AML-193 (cell line): Measurements from ENCODE around the gene KCNAB1.

Experiments used
- DNase-seq, 2 experiments: peaks; one replicate each; lab custom pipeline; 2025; lab: John Stamatoyannopoulos, UW

Gene KCNAB1

DNA sequence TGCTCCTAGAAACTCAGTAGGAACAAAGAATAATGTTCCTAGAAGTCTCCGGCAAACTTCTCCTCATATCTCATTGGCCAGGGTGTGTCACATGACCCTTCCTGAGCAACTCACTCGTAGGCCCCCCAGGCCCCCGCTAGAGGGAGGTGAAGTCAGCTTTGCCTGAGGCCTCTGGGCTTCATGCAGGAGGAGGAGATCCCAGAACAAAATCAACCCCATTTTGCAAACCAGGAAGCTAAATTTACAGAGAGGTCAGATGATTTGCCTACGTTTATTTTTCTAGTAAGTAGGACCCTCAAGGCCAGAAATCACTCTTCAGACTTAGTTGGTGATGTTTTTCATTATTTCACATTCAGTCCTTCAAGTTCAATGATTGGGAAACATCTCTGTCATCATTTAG is 335.5 kb downstream of the KCNAB1 start:
- no peak for DNase-seq

DNA sequence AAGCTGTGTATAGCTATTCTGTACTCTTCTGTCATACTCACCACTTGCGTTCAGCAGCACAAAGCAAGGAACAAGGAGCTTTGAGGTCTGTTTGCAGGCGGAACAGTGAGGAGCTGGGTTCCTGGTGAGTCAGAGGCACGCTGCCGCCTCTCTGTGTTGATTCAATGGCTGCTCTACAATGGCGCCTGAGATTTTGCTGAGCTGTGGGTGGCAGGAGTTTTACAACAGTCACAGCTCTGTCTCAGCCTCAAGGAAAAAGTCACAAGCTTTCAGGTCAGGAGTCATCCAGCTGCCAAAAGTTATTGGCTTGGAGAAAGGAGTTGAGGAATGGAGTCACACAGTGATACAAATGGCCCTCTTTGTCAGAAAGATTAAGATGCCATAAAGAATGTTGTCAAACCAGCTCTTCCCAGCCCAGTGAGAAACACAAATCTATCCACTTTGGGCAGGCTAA is 336.4 kb downstream of the KCNAB1 start:
- no peak for DNase-seq

DNA sequence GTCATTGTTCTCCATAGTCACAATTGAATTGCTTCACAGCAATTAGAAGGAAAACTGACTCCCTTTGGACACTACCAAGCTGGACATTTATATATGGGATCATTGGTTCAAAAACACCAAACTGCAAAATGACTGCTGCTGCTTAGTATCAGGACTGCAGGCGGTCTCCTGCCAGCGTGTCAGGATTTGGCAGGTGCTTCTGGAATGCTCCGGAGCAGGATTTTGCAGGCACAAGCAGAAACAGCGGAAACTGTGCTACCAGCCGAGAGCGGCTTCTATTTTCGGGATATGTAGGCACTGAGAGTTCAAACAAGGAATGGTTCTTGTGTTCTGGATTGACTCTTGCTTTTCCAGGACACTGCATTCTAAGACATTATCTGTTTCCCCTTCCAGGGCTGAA is 339.1 kb downstream of the KCNAB1 start:
- no peak for DNase-seq

DNA sequence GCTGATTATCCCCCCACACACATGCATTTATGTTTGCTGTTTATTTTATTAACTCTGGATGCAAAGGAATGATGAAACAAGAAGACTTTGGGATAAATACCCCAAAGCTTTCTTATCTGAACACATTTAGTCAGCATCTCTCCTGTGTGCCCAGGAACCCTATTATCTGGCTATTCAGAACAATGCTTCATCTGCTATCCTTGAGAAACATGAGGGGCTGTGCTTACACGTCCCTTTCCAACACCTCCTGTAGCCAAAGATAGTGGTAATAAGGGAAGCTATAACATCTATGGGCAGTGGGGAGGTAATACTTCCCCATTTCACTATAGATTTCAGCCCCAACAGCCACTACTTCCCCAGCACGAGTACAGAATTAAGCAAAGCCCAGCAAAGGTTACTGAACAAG is 339.8 kb downstream of the KCNAB1 start:
- DNase-seq, result peak; percentile 13 to 45

DNA sequence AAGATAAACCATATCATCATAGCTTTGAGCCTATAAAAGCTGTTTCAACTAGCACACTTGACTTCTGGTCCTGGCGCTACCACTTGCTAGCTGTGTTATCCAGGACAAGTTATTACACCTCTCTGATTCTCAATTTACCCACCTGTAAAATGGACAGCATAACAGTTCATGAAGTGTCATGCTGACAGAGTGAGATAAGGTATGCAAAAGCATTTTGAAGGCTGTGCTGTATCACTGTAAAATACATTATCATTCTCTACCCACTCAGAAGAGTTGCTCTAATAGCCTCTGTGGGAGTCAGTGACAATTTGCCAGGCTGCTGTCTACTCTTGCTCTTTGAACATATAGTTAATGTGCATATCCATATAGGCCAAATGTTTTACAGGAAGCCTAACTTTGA is 341.5 kb downstream of the KCNAB1 start:
- DNase-seq, result no peak

DNA sequence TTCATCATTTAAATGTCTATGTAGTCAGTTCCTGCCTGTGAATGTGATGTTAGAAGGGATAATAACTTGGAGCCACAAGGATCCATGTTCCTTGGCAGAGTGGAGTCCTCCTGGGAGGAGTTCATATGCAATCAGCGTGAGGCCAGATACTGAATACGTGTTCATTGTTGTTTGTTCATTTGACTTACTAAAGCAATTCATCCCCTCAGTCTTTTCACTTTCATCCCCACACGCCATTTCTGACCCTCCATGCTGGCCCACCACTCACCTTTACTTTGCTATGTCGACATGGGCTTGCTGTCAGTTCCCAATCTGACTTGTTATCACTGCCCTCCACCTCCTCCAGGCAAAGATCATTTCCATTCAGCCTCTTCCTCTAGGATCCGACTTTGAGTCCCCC is 342.7 kb downstream of the KCNAB1 start:
- DNase-seq, result no peak

DNA sequence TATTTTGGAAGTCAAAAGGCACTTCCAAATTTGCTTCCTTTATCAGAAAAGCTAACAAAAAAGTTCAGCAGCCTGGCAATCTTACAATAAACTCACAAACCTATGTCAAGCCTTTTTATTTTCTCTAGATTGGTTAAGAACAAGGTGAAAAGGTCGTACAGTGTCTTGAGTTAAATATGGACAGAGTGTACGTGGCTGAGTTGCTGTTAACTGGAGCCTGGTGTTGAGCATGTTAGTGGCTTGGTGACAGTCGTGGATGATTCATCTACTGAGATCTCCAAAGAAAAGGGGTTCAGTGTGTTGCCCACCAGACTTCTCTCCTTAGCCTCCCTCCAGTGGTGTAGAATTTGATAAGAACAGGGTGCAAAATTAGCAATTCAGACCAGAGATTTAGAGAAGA is 344.8 kb downstream of the KCNAB1 start:
- DNase-seq, result no peak

DNA sequence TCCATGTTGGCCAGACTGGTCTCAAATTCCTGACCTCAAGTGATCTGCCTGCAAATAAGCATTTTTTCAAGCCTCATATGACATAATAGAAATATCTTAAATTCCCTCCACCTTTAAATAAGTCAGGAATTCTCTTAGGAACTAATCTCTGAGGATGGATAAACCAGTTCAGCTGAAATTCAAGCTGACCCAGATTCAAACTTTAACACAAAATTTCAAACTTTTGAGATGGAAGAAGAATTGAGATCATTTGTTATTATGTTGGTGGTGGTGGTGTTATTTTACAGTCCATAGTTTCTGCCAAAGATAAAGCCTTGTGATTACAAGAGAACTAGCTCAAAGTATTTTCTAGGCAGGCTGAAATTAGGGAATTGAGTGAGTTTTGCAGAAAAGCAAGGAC is 349.1 kb downstream of the KCNAB1 start:
- no peak for DNase-seq

DNA sequence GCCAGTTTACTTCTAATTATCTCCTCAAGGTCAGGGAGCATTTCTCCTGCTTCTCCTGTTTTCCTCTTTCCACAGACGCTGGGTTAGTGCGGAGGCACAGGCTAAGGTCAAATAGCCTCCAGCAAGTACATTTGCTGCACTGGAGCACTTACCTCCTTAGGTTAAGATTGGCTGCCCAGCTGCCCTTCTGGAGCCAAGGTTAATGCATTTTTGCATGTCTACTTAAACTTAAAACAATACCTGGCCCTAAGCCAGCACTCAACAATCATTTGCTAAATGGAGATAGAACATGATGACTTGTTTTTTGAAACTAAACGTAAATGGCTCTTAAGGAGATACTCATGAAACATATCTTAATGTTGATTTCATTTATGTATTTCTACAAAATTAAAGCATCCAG is 351.1 kb downstream of the KCNAB1 start:
- DNase-seq, result no peak

DNA sequence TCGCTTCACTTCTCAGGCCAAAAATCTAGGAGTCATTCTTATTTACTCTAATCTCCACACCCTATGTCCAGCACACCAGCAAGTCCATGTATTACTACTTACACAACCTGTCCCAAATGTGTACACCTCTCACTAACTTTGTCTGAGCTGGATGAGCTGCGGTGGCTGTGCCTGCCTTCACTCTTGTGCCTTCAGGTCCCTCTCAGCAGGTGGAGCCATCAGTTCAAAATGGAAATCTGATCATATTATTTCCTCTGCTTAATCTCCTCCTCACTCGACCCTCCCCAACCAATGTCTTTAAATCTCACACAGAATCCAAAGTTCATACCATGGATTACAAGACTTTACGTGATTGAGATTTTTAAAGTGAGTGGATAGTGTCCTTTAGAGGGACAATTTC is 351.8 kb downstream of the KCNAB1 start:
- DNase-seq, result no peak

DNA sequence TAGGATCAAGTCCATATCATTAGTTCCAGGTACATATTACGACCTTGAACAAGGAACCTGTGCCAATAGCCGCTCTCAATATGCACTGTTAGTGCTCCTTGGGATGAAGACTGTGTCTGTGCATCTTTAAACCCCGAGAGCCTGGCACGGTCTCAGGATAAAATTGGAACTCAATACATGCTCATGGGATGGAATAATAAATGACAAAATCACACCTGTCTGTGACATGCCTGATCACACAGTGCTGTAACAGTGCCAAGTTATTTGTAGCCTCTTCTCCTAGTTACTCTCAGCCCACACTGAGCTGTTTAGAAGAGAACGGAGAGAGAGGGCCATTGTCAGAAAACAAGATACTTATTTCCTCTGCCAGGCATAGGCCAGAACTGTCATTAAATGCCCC is 352.3 kb downstream of the KCNAB1 start:
- no peak for DNase-seq

DNA sequence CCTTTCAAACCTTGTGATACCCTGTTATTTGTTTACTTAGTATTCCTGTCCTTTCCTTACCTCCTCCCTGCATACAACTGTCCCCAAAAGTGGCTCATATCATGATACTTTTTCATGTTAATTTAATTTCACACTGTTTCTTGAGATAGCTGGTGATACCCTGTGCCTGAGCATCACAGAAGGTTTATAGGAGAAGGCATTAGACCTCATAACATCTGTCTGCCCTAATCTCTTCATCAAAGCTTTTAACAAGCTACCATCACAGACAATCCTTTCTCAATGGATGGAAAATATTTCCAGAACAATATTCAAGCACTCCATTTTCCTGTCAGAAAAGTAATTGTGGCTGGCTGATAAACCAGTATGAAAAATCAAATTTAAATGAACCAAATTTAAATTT is 353.0 kb downstream of the KCNAB1 start:
- no peak for DNase-seq

DNA sequence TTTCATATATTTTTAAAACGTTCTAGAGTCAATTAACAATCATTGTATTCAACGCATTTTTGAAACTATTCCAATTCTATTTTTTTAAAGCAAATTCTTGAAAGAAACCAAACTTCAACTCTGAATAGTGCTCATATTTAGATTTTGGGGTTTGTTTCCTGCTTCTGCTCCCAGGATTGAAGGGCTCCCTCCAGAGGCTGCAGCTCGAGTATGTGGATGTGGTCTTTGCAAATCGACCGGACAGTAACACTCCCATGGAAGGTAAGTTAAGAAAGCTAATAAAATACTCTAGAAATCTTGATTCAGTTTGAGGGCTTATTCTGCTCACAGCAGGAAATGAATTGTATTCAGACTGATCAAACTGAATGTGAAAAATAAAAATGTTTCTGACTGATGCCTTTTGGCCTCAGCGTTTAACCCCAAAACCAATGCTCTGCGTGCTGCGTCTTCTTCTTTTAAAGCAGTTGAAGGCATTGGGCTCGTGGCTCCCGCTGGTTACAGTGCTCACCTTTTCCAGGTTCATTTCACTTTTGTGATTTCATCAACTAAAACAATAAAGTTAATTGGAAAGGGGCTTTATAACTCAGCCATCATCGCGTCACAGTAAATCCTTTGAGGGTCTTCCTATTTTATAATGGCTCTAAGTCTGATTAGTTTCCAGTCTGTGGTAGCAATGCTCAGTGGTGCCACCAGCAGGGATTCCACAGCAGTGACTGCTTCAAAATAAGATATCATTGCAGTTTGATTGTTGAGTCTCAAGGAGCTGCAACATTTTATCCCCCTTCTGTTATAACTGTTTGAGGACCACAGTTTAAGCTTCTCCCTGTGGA is 354.4 kb downstream of the KCNAB1 start:
- DNase-seq, result no peak

DNA sequence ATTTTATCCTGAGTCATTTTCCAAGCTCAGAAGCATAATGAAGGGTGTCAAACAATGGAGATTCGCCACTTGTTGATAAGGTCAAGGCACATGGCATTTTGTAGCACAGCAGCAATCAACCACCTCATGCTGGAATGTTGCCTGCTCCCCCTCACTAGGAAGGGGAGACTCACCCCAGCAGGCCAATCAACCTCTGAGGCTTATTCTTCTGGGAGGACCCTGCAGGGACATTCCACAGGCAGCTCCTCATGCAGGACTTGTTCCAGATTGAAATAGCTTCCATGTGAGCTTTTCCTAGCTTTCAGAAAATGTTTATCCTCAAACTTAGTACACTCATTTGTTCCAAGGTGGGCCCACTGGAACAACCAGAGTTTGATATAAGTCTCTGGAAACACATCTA is 356.9 kb downstream of the KCNAB1 start:
- no peak for DNase-seq

DNA sequence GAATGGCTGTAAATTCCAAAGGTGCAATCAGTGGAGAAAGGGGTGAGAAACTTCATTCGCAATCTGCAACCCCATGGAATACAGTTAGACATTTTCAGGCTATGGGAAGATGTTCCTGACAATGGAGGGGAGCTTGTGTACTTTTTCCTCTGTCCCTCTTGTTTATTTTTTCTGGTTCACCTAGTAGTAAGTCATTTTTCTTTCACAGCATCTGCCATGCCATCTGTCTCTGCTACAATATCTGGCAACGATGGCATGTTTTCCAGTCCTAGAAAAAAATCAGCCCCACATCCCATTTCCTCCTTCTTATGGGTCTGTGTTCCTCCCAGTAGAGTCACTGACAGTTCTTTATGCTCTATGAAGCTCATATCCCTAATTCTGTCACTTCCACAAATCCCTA is 358.5 kb downstream of the KCNAB1 start:
- DNase-seq, result no peak

DNA sequence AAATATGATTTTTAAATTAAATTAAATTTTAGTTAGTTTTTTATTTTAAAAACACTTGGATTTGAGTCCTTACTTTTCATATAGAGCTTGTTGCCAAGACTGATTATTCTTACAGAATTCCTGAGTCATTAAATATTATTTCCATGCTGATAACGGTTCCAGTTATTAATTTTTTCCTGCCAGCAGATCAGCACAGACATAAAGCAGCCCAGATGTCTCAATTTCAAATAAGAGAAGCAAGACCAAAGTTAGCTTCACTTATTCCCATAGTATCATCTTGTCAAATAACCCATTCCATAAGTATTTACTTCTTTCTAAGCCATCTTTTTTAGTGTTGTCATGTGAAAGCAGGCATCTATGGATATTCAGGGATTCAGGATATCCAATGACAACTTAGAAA is 359.2 kb downstream of the KCNAB1 start:
- DNase-seq, result no peak

DNA sequence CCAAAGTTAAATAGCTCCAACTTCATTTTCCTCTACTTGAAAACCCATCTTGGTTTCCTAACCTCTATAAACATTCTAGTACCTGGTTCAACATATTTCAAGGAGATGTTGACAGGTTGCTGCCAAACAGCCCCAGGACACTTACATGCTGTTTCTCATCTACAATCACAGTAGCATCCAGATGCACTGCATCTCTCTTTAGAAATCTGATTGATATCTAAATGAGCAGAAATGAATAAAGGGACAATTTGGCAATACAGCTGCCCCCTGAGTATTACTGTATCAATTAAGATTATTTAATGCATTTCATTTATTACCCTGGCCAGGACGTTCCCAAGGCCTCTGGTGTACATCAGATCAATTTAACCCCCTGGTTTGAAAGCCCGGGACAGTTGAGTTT is 360.6 kb downstream of the KCNAB1 start:
- no peak for DNase-seq

DNA sequence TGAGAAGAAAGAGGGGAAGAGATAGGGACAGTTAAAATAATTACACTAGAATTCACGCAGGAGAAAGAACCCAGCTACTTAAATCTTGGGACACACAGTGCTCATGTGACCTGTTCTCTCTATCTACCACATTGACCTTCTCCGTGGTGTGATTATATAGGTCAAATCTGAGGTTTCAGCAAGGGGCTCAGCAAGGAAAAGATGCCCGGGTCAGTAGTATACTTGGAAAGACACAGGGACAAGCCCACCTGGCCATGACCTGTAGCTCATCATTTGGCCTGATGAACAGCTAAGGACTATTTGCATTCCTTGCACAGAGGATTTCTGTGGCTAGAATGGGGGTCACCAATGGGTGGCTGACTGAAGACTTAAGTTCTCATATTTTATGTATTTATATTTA is 362.6 kb downstream of the KCNAB1 start:
- DNase-seq, result no peak

DNA sequence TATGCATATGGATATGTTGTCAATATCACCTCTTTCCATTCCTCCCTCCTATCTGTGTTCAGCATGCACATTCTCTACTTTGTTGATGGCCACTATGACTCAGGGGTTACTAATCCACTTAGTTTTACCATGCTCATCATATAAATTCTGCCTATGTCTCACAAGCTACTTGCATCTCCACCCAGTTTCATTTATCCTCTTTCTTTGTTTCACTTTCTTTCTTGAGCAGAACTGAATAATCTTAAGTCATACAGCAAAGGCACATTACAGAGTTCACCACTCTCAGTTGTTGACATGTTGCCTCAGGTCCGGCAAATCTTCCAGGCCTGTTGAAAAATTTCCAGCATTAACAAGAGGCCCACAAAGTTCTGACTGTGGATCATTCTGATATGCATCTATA is 363.0 kb downstream of the KCNAB1 start:
- no peak for DNase-seq

DNA sequence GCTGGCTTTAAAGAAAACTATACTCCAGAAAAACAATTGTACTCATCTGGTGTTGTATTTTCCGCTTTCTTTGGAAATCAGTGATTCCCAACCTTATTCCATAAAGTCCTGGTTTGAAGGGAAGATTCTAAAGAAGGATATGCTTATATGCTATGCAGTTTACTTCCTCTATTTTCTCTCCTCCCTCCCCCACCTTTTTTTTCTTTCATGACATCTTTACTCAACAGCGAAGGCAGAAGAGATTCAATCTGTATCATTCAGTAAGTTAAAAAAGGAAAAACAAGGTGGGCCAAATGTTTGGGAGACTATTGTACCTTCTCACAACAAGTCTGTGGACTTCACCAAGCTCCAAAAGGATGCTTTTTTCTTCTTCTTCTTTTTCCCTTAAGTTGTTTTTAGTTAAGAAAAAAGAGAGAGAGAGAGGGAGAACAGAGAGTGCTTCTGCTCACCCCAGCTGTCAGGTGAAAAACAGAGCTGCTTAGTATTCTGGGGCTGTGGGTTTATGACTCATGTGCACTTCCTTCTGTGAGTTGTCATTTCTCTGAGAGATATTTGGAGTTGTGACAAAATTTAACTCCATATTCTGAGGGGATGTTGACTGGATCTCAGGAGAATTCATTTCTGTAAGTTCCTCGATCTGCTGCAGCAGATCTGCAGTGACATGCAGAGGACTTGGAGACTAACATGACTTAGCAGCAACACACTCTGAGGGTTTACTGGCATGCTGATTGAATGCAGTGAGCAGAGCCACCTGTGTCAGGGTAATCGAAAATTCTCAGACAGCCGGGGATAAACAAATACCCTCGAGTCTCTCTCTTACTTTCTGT is 363.8 kb downstream of the KCNAB1 start:
- DNase-seq, result peak; percentile 37 to 58

DNA sequence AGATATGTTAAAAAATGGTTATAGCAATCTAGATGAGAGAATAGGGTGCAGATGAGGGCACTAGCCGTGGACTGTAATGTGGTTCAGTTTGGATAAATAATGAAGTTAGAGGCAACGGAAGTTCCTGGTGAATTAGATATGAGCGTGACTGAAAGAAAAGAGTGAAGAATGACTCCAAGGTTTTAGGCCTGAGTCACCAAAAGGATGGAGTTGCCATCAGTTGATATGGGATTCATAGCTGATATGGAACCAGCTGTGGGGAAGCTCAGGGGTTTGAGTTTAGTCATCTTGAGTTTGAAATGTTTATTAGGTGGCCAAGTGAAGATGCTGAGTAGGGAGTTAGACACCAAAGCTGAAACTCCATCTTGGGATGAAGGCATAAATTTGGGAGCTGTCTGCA is 368.4 kb downstream of the KCNAB1 start:
- no peak for DNase-seq

DNA sequence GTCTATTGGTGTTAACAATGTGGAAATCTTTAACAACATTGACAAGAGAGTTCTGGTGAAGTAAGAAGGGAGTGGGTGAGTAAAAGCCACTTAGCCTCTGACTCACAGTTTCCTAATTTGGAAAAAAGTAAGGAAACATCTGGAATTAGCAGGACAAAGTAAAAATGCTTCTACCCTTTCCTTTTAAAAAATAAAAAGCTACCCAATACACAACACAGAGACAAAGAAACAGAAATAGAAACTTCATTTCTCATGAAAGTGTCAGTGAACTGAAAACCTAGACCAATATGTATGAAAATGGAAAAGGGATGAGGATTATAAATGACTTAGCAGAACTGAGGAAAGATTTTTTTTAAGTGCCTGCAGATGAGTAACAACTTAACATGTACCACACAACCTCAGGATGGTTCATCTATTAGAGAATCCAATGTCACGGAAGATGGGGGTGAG is 369.1 kb downstream of the KCNAB1 start:
- DNase-seq, result no peak

DNA sequence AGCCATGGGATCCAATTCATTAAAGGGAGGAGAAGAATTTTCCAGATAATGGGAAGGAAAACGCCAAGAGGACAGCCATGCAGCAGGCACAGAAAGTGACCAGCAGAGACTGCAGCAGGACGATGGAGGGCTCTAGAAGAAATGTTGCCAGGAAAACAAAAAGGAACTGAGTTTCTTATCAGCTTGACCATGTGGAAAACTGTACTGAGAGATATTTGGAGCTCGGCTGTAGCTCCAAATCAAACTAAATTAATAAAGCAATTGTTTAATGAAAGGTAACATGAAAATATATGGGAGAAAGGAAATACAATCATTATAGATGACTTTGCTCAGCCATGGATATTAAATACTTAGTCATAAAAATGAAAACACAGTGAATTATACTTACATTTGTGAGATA is 370.8 kb downstream of the KCNAB1 start:
- DNase-seq, result no peak
